Stimulated activated CD4-positive, alpha-beta T cell treated with anti-CD3 and anti-CD28 coated beads, Interleukin-15, amount 100 ng/mL, for 48 hours (primary cell): ENCODE data around the gene C1S.

Experiments used
- DNase-seq, 2 donors: peaks; one replicate each; pipeline ENCODE4 v3.0.0-alpha.2; 2020; ENCODE audit warnings: low read depth in 2 of 2

C1S gene

DNA sequence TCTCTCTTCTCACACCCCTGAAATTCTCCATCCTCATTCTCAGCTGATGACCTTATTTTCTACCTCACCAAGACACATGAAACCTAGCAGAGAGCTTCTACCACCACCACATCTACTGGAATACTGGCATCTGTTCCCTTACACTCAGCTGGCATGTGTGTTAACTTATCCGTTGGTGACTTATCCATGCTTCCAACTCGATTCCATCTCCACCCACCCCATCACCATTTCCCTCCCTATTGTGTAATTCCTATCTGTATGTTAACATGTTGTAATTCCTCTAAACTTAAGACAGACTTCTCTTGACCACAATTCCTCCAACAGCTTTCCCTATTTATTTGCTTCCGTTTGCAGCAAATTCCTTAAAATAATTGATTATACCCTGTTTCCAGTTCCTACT is 15.4 kb downstream of the C1S start:
- no peak for DNase-seq

DNA sequence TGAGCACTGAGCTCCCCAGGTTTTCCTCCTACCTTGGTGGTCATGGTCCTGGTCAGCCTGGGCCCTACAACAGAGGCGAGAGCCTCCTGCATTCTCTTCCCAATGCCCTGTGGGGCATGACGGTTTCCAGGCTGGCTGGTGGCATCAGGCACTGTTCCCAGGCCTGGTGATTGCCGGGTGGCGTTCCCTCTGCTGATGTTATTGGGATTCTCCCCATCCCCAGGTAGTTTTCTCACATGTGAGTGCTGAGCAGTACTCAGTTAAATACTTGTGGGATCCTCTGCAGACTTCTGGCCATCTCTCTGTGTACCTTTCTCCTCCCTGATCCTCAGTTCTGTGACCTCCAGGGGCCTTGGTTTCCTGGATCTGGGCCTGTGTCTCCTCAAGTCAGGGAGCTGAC is 16.0 kb downstream of the C1S start:
- DNase-seq: no peak

DNA sequence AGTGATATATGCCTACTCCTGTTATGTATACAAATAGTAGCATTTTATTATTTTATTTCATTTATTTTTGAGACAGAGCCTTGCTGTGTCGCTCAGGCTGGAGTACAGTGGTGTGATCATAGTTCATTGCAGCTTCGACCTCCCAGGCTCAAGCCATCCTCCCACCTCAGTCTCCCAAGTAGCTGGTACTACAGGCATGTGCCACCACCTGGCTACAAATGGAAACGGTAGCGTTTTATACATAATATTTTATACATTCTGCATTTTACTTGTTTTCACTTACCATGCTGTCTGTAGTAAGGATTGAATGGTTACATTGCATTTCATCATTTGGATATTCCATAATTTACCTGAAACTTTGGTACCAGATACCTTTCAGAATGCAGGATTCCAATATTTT is 17.6 kb downstream of the C1S start:
- DNase-seq: no peak

DNA sequence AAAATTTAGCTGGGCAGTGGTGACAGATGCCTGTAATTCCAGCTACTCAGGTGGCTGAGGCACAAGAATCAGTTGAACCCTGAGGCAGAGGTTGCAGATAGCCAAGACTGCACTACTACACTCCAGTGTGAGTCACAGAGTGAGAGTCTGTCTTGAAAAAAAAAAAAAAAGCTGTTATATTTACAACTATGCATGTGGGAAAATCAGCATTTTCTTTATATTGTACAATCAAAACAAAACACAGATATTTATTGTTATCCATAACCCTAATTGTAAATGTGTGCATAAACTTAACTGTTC is 19.3 kb downstream of the C1S start:
- DNase-seq: no peak

DNA sequence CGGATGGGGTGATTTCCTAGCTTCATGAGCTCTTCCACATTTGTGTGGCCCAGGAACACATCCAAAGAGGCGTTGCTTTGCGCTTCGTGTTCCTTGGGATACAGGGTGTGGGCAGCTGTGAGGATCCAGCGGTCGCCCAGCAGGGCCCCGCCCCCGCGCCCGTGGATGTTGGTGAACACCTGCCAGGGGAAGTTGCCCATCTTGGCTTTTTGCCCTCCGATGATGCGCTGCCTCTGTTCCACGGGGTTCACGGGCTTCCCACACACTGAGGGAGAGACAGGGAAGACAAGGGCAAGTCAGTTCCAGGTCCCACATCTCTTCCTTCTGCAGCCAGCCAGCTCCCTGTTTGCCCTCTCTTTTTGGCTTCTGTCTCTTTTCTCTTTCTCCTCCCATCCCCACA is 20.5 kb downstream of the C1S start:
- DNase-seq: no peak

DNA sequence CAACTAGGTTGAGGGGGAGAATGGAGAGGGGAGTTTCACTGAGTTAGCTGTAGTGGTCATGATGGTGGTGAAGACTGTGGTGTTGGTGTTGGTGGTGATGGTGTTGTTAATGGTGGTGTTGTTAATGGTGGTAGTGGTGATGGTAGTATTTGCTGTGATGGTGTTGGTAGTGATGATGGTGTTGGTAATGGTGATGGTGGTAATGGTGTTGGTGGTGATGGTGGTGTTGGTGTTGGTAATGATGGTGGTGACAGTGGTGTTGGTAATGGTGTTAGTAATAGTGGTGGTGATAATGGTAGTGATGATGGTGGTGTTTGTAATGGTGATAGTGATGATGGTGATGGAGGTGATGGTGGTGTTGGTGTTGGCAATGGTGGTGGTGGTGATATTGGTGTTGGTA is 22.6 kb downstream of the C1S start:
- DNase-seq: no peak

DNA sequence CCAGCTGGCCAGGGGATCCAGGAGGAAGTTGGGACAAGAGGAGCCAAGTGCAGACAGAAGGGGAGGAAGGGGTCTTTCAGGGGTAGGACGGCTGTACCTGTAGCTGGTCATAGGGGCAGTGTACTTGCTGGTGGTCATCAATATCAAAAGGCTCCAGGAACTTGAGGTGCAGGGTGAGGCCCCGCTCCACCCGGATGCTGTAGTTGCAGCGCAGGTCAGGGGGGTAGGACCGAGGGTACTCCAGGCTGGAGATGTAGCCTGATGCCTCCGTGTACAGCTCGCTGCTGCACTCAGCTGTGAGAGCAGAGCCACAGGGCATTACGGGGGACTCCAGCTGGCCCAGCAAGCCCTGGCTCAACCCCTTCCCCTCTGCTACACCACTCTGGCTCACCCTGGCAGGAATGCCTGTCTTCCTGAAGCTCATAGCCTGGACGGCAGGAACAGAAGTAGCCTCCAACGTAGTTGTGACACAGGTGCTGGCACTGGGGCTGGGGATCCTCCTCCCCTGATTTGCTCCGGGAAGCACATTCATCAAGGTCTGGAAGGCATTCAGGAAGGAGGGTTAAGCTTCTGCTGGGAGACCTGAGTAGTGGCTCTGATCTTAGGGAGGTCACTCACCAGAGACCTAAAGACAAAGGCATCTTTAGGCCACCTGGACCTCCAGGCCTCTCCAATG is 28.8 kb downstream of the C1S start:
- no peak for DNase-seq

DNA sequence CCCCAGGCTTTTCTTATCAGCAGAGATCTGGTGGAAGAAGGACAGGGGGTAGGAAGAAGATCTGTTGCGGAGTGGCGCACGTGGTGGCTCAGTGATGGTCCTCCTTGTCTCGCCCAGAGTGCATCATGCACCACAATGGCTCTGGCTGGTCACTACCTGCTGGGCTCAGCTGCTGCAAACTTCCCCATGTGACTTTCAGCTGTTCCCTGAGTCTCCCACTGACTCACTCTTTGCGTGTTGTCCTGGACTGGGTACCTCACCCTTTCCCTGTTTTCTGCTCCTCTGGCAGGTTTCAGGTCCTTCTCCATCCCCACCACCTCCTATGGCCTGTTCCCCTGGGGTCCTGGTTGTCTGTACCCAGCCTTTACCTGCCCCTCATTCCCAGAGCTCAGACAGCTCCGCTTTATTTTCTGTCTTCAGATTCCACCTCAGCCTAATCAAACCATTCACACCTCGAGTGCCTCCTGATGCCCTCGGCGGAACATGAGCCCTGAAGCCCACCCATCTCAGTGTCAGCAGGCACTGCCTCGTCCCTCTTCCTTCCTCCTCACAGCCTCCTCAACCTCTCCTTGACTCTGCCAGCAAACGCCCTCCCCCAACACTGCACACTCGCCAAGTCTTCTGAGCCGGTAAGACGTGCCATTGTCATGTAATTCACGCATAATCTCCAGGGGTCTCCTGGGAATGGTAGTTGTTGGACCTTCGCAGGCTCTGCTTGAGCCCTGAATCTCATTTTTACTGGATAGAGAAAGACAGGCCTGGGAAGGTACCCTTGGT is 29.9 kb downstream of the C1S start:
- DNase-seq: no peak

DNA sequence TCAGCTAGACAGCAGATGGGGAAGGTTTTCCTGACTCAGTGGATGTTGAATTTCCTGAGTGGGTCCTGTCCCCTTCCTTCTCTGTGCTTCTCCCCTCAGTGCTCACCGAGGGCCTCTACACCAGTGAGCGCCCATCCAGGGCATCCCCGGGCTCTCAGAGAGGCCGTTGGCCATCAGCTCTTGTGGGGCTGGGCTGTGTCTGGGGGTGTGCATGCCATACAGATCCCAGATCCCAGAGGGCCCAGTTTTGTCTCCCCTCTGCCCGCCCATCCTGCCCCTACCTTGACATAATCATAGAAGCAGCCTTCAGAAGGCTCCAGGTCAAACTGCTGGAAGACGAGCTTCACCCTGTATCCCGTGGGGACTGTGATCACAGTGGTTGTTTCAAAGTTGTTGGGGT is 30.7 kb downstream of the C1S start:
- no peak for DNase-seq

DNA sequence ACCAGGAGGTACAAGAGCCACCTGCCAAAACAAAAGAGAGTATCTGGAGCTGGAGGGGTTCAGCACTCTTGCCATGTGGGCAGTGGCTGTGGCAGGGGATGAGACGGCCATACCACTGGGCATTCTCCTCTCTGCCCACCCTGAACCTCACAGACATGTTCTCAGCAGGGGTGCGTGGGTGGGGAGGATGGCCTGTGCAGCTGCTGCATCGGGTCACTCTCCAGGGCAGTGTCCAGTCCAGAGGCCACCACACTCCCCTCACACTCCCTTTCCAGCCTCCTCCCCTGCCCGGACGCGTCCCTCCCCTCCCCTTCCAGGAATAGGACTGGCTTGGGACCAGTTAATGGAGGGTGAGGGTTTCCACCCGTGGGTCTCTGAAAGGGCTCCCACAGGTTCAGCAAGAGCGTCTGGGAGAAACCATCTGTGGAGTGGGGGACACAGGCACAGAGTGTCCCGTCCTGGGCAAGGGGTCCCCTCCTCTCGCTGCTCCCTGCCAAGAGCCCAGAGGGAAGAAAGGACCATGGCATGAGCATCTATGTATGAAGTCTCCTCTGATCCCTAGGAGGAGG is 31.2 kb downstream of the C1S start:
- no peak for DNase-seq

DNA sequence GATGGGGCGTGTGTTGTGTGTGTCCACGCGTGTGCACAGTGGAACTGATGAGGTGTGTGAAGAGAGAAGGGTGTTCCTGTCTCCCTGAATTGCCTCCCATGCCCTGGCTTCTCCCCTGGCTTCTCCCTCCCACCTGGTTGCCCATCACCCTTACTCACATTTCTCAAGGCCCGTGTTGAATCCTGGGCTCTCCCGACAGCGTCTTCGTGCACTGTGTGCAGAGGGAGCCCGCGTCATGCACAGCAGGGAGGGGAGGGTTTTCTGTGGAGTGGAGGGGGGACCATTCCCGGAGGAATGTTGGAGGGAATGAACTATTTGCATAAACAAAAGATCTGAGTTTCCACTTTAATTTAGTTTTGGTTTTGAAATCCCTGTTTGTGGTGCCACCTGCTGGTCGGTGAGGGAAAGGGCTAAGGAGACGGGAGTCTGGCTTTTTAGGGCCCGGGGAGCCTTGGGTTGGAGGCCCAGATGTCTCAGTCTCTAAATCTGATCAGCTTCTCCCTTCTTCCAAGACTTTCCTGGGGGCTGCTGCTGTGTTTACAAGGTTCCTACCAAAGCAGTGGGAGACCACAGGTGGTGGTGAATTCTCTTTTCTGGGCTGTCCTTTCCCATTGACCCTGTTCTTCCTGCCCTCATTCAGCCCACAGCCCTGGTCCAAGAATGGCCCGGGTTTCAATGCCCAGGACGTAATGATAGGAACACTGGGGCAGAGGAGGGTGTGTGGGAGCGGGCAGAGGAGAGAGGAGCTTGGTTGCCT is 31.9 kb downstream of the C1S start, which contains the start of gene C1R:
Gene C1R, minus strand, starts transcription at position 217 of the 757 bp plus-strand sequence. Its CDS starts 57 bp downstream, at position 160.
- peak; percentile 38 to 68 for DNase-seq

DNA sequence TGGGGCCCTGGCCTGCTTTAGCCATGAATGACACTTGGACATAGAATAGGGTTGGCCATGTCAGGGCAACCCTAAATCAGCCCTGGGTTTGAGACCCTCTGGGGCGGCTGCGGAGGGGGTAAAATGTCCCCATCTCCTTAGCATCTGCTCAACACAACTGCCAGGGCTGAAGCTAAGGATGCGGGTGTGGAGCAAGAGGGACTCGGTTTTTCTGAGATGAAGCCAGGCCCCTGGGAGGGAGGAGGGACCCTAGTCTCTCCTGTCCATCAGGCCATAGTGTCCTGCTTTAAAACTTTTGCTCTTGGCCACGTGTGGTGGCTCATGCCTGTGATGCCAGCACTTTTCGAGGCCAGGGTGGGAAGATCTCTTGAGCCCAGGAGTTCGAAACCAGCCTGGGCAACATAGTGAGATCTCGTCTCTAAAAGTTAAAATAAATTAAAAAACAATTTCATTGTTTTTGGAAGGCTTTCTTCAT is 32.5 kb downstream of the C1S start:
- no peak for DNase-seq

DNA sequence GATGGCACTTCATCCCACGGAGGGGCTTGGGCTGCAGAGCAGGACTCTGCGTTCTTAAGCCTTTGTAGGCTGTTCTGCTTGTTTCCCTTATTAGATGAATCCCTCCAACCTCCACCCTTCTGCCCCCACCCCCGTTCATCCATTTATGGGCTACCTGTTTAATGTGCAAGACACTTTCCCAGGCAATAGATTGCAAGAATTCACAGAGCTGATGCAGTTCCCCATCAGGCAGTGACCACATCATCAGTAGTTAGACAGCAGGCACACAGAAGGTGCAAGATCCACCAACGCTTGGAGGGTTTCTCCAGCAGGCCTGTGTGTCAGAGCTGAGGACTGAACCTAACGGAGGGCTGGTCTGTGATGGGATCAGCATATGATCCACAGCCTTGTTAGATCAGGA is 33.0 kb downstream of the C1S start:
- DNase-seq: no peak

DNA sequence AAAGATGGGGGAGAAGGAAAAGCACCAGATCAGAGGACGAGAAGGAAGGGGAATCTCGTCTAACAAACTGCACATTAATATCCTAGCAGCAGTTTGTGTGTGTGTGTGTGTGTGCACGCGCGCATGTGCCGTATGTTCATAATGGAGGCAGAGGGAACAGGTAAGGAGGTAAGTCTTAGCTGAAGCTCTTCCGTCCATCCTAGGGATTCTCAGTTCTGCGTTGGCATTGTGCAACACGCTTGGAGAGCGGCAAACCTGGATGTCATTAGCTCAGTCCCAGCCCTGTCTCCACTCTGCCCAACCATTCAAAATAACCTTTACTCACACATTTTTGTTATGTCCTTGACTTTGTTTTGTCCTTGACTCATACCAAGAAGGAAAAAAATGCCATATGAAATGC is 33.4 kb downstream of the C1S start:
- no peak for DNase-seq

DNA sequence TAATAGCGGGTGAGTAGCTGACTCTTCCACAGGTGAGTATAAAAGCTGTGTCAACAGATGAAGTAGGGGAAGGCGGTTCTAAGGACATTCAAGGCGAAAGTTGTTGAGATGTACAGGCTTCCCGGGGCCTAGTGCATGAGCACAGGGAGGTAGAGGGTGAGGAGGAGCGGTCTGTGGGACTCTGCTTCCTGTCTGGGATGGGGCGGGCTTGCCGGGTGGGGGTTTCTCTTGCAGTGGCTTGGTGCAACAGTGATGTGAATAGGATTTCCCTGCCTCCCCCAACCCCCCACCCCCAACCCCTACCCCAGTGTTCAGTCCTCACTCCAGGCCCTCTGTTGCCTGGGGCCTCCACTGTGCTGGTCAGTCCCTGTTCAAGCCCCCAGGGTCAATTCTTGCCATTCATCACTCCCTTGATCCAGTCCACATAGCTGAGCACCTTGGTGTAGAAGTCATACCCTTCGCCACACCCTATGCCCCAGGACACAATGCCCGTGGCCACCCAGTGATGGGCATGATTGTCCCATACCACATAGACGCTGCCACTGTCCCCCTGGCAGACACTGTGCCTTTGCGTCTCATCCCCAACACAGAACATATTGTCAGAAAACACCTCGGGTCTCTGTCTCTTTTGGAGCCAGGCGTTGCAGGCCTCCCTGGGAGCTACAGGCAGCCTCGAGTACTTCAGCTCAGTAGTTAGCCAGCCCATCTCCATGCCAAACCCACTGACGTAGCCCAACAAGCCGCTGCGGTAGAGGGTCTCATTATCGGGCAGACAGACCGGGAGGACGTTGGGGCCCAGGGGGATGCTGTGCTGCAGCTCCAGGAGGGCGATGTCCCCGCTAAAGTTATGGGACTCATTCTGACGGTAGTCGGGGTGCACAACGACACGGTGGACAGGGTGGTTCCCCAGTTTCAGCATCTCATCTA is 35.8 kb downstream of the C1S start:
- DNase-seq: no peak

DNA sequence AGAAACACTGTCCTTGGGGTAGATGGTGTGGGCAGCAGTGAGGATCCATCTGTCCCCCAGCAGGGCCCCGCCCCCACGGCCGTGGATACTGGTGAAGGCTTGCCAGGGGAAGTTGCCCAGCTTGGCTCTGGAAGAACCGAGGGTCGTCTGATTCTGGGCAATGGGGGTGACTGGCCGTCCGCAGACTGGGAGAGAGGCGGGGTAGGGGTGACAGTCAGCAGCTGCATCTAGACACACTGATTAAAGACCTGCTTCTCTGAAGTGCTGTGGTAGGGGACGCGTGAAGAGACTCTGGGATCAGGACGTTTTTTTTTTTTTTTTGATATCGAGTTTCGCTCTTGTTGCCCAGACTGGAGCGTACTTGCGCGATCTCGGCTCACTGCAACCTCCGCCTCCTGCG is 36.5 kb downstream of the C1S start:
- no peak for DNase-seq

DNA sequence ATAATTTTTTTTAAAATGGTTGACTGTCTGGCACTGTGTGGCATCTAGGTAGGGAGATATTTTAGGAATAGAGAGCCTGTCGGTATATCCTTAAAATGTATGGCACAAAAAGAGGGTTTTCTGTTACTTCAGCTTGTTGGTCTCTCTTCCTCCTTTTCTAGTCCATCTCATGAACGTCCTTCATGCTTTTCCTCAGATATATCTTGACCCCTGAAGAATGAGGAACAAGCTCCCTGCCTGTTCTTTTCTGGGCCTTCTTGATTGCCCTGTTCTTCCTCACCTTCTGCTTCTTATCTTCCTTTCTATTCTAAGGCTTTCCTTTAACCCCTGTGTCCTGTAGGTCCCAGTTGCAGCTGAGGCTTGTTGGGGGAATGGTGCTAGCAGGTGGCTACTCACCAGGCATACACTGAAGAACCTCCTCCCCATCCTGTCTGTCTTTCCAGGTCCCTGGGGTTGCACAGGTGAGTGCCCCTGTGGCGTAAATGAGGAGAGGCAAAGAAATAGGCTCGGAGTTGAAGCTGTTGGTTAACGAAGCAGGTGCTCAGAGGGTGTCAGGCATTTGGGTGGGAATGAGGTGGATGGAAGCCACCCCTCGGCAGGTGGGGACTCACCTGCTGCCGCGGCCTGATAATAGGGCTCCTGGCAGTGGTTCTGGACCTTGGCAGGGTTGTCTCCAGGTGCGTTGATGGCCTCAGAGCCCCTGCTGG is 38.9 kb downstream of the C1S start:
- DNase-seq: no peak

DNA sequence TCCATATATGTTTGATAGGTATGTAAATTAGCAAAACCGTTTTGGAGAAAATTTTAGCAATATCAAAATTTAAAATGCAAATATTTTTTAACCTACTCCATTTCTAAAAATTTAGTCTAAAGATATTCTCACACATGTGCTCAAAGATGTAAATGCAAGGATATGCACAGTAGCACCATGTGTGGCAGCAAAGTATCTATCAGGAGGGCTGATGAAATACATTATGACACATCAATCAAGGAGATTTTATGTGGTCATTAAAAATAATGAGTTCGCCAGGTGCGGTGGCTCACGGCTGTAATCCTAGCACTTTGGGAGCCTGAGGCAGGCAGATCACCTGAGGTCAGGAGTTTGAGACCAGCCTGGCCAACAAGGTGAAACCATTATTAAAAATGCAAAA is 39.7 kb downstream of the C1S start:
- no peak for DNase-seq

DNA sequence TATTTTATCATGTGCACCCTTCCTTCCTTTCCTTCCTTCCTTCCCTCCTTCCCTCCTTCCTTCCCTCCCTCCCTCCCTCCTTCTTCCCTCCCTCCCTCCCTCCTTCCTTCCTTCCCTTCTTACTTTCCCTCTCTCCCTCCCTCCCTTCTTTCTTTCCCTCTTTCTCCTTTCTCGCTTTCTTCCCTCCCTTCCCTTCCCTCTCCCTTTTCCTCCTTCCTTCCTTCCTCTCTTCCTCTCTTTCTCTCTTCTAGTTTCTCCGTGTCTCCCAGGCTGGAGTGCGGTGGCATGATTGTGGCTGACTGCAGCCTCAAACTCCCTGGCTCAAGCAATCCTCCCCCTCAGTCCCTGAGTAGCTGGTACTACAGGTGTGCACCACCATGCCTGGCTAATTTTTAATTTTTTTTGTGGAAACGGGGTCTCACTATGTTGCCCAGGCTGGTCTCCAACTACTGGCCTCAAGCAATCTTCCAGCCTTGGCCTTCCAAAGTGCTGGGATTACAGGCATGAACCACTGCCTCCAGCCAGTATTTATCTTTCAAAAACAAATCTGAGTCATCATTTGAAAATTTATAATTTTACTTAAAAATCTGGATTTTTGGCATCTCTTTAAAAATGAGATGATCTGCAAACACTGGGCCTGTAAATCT is 40.7 kb downstream of the C1S start:
- DNase-seq: no peak

DNA sequence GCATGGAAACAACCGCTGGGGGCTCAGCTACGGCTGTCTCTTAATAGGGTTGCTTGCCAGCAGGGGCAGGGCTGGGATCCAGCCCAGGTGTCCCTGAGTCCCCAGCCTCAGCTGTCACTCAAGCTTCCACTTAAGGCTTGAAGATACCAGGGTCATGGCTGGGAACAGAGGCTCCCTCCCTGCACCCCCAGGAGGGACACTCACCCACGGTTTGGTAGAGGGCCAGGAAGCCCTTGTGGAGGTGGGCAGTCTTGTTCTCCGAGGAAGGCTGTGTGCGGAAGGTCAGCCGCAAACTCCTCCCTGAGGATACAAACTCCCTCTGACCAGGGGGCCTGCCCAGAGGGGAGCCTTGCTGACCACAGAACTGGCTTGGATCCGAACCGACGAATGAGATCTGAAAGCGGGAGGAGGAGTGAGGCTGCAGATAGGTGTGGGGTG is 41.2 kb downstream of the C1S start:
- DNase-seq: no peak
